HG02623 (cell line): ENCODE data around the gene SEZ6.

Experiments used
- ATAC-seq: cut with Tn5 transposase; IDR thresholded peaks from one replicate; pipeline ENCODE4 v1.9.1; 2021; ENCODE audit warnings: moderate library complexity; ENCODE audit not compliant: unreplicated experiment

The SEZ6 gene

GRCh38 chr17:29003289-29003688 is 2.5 kb downstream of the SEZ6 start:
- ATAC-seq = no peak

- no peak for ATAC-seq
These were observed 3.0 kb downstream of the SEZ6 start for GRCh38 chr17:29002811-29003210.

- ATAC-seq = no peak
These were observed 4.9 kb downstream of the SEZ6 start for GRCh38 chr17:29000973-29001372.

GRCh38 chr17:28999206-28999605 is 6.6 kb downstream of the SEZ6 start:
- ATAC-seq = no peak

- no peak for ATAC-seq
These were observed 8.0 kb downstream of the SEZ6 start for GRCh38 chr17:28997806-28998205.

GRCh38 chr17:28996554-28997096 is 9.2 kb downstream of the SEZ6 start:
- no peak for ATAC-seq

GRCh38 chr17:28993645-28994426 is 12.0 kb downstream of the SEZ6 start:
- ATAC-seq = no peak

GRCh38 chr17:28992625-28993600 is 12.9 kb downstream of the SEZ6 start:
- no peak for ATAC-seq

GRCh38 chr17:28992185-28992584 is 13.6 kb downstream of the SEZ6 start:
- no peak for ATAC-seq

- ATAC-seq = no peak
These were observed 14.1 kb downstream of the SEZ6 start for GRCh38 chr17:28991779-28992178.

- no peak for ATAC-seq
These were observed 16.8 kb downstream of the SEZ6 start for GRCh38 chr17:28989028-28989427.

GRCh38 chr17:28988475-28988874 is 17.4 kb downstream of the SEZ6 start:
- no peak for ATAC-seq

GRCh38 chr17:28986714-28987655 is 18.8 kb downstream of the SEZ6 start:
- ATAC-seq = no peak

GRCh38 chr17:28985950-28986713 is 19.7 kb downstream of the SEZ6 start:
- ATAC-seq = no peak

- ATAC-seq = no peak
These were observed 22.3 kb downstream of the SEZ6 start for GRCh38 chr17:28983286-28984230.

- no peak for ATAC-seq
These were observed 23.6 kb downstream of the SEZ6 start for GRCh38 chr17:28982131-28982793.

GRCh38 chr17:28978356-28978964 is 27.4 kb downstream of the SEZ6 start:
- no peak for ATAC-seq
